Cardiac muscle cell (in vitro differentiated cells and primary cell): ENCODE results near the gene ACD. TPM values are rescaled to one million over a fixed set of nuclear protein-coding genes. Genes with fewer than 3 reads are reported as not detected.
A peak's percentile ranks its signal among the peaks of the same experiment; 100 is the strongest.

Experiments
- DNase-seq, 2 donors: peaks; one replicate each; pipeline versions ENCODE4 v3.0.0 to v3.0.0-alpha.2; 2010 to 2017; ENCODE audit warnings: low read depth in 1 of 2, low spot score in 1 of 2
- H3K27ac ChIP-seq: fragments of 200-600 bp; sonication (generic); 2 replicates; pipeline ENCODE4 v1.5.1; 2016
- H3K27me3 ChIP-seq: fragments of 200-600 bp; sonication (generic); 2 replicates; pipeline ENCODE4 v1.6.0; 2016; ENCODE audit warnings: control low read depth
- H3K36me3 ChIP-seq: fragments of 200-600 bp; sonication (generic); 2 replicates; pipeline ENCODE4 v1.5.1; 2016; ENCODE audit warnings: control low read depth
- H3K4me1 ChIP-seq: fragments of 200-600 bp; sonication (generic); 2 replicates; pipeline ENCODE4 v1.8.1; 2017; ENCODE audit warnings: low read depth, mild to moderate bottlenecking, mixed run types
- H3K4me3 ChIP-seq: fragments of 200-600 bp; sonication (generic); 2 replicates; pipeline ENCODE4 v1.5.1; 2016; ENCODE audit warnings: mild to moderate bottlenecking
- H3K9me3 ChIP-seq: fragments of 200-600 bp; sonication (generic); 2 replicates; pipeline ENCODE4 v1.5.1; 2017; ENCODE audit warnings: low read depth, mild to moderate bottlenecking, control low read depth
- CTCF ChIP-seq: IDR thresholded peaks from 2 replicates; pipeline ENCODE4 v1.5.1; 2012; ENCODE audit warnings: low read depth, mild to moderate bottlenecking, low read length
- polyA plus RNA-seq: library from polyadenylated mRNA; unstranded; fragments of >200 nt; fragmentation: Nextera tagmentation; extraction: Ambion mirVana; gene quantifications from 2 replicates; pipeline ENCODE4 v1.2.1, GENCODE V29; 2016
- total RNA-seq: library from RNA; depleted of rRNA; stranded (reverse); fragments of >200 nt; gene quantifications from 2 replicates; pipeline ENCODE4 v1.2.3, GENCODE V29; 2016

The ACD gene
- total and polyA plus RNA-seq, 2 experiments from 2014 or later: 17.2 to 31.8 TPM

DNA sequence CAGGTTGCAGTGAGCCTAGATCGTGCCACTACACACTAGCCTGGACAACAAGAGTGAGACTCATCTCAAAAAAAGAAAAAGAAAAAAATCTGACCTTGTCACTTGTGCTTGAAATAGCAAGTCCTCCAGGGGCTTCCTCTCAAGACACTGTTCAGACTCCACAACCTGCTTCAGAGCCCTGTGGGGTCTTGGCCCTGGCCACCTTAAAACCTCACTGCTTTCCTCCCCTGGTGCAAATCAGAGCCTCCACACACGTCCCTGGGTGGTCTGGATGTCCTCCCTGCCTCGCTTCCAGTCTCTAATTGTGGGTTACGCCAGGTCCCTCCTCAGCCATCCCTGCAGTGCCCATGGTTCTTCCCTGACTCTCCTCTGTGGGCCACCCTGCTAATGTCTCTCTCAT is 4.7 kb downstream of the ACD start:
- no peak for TF ChIP-seq CTCF
- H3K4me1 ChIP-seq: peaks cover 13% of the 10 kb centered on the region
- H3K27me3 ChIP-seq: peaks cover 50% of the 10 kb centered on the region
- no peaks in the 10 kb centered on the region for H3K9me3 ChIP-seq
- no peak overlapping the region for H3K4me3 ChIP-seq
- H3K36me3 ChIP-seq: no peaks in the 10 kb centered on the region
- no peak overlapping the region for H3K27ac ChIP-seq
- no peak for DNase-seq

DNA sequence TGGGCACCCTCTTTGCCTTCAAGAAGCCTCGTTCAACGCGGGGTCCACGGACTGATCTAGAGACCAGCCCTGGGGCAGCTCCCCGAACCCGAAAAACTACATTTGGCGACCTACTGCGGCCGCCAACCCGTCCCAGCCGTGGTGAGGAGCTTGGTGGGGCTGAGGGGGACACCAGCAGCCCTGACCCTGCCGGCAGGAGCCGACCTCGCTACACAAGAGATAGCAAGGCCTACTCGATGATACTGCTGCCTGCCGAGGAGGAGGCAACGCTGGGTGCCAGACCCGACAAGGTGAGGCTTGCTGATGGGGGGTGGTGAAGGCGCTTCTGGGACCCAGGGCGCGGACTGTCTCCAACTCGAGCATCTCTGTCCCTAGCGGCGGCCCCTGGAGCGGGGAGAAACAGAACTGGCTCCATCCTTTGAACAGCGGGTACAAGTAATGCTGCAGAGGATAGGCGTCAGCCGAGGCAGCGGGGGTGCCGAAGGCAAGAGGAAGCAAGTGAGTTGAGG is 5.6 kb downstream of the ACD start:
- peaks cover 59% of the 10 kb centered on the region for H3K27me3 ChIP-seq
- DNase-seq: no peak
- no peaks in the 10 kb centered on the region for H3K36me3 ChIP-seq
- no peak for TF ChIP-seq CTCF
- H3K27ac ChIP-seq: no peak overlapping the region
- H3K4me1 ChIP-seq: peaks cover 13% of the 10 kb centered on the region
- no peak overlapping the region for H3K4me3 ChIP-seq
- no peaks in the 10 kb centered on the region for H3K9me3 ChIP-seq

- Histone ChIP-seq H3K27me3 (peaks cover 62% of the 10 kb centered on the region), H3K4me3 (peak overlapping the region; percentile 29), H3K36me3 (no peaks in the 10 kb centered on the region), H3K27ac (no peak overlapping the region), H3K9me3 (no peaks in the 10 kb centered on the region), H3K4me1 (peaks cover 10% of the 10 kb centered on the region)
- no peak for TF ChIP-seq CTCF
- DNase-seq: peak in 1 of 2 donors; percentile 48
Measured at GRCh38 chr16:67653789-67654402, 6.2 kb downstream of the ACD start.

GRCh38 chr16:67653128-67653788 is 6.8 kb downstream of the ACD start:
- H3K36me3 ChIP-seq: no peaks in the 10 kb centered on the region
- H3K4me1 ChIP-seq: peaks cover 10% of the 10 kb centered on the region
- H3K4me3 ChIP-seq: peak overlapping the region; percentile 29
- H3K9me3 ChIP-seq: no peaks in the 10 kb centered on the region
- DNase-seq: peak in 1 of 2 donors; percentile 21
- no peak overlapping the region for H3K27ac ChIP-seq
- TF ChIP-seq CTCF: peak; percentile 18
- H3K27me3 ChIP-seq: peaks cover 68% of the 10 kb centered on the region

DNA sequence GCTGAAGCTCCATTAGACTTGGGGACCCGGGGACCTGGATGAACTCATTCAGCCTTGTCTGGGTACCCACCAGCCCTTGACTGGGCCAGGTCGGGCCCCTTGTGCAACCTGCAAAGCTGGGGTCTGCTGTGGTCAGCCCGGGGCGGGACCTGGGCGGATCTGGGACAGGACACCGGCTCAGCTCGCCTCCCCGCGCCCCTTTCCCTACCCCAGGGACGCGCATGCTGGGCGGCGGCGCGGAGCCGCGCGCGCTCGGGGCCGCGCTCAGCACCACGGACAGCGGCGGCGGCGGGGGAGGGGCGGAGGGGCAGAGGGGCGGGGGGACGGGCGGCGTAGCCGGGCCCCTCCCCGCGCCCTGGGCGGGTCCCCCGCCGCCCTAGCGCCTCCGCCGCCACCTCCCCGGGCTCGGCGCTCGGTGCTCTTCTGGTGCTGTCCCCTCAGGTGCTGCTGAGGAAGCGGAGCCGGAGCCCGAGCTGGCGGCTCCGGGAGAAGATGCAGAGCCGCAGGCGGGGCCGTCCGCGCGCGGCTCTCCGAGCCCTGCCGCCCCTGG is 7.4 kb downstream of the ACD start:
- Histone ChIP-seq H3K9me3 (no peaks in the 10 kb centered on the region), H3K4me1 (peaks cover 10% of the 10 kb centered on the region), H3K27me3 (peaks cover 74% of the 10 kb centered on the region), H3K27ac (no peak overlapping the region), H3K4me3 (peak overlapping the region; percentile 29), H3K36me3 (no peaks in the 10 kb centered on the region)
- DNase-seq: peak; percentile 8 to 62
- no peak for TF ChIP-seq CTCF
